ELR (cell line): ENCODE measurements around the gene PCBD2.

Experiments
- DNase-seq: peaks from one replicate; pipeline ENCODE4 v3.0.0-alpha.2; 2015; ENCODE audit warnings: low read depth

The PCBD2 gene

GRCh38 chr5:135007749-135008363 is 102.9 kb downstream of the PCBD2 start:
- DNase-seq, result no peak

- DNase-seq, result no peak
Measured at GRCh38 chr5:135008556-135008955, 103.6 kb downstream of the PCBD2 start.

GRCh38 chr5:135008981-135009735 is 104.2 kb downstream of the PCBD2 start:
- DNase-seq, result no peak

GRCh38 chr5:135009736-135010501 is 105.0 kb downstream of the PCBD2 start:
- no peak for DNase-seq

- peak; percentile 34 for DNase-seq
Measured at GRCh38 chr5:135010502-135011354, 105.8 kb downstream of the PCBD2 start.

- no peak for DNase-seq
Measured at GRCh38 chr5:135011355-135012032, 106.6 kb downstream of the PCBD2 start.

GRCh38 chr5:135012033-135012588 is 107.2 kb downstream of the PCBD2 start:
- DNase-seq, result no peak
